Mammary epithelial cell (primary cell): ENCODE results near the gene NF2.

ENCODE experiments used
- CTCF ChIP-seq, 2 donors: IDR thresholded peaks in 1 of 2; conservative IDR thresholded peaks in 1 of 2; 2 replicates each; pipeline ENCODE4 v1.5.1; 2011 to 2012; ENCODE audit warnings: inconsistent platforms in 2 of 2, low read length in 2 of 2, mild to moderate bottlenecking in 2 of 2, control low read depth in 1 of 2, low read depth in 1 of 2; ENCODE audit not compliant: insufficient read depth in 1 of 2; ENCODE audit errors: extremely low read depth in 1 of 2
- EZH2 ChIP-seq: IDR thresholded peaks from 2 replicates; pipeline ENCODE4 v1.6.1; 2012; ENCODE audit warnings: low read length, inconsistent platforms, borderline replicate concordance

- TF ChIP-seq CTCF (conservative IDR thresholded peaks at IDR 0.05 in 1 of 2, IDR thresholded peaks at IDR 0.05 in 1 of 2; ENCODE audit: extremely low read depth in 1 of 2, insufficient read depth in 1 of 2, low read depth in 1 of 2, low read length in 2 of 2): no peak
- TF ChIP-seq EZH2: no peak
Observed at GRCh38 chr22:29679316-29679715, 75.9 kb downstream of the NF2 start.
